Psoas muscle (tissue), 8 donors: ENCODE data around the gene MAP3K2. TPM values are rescaled to one million over a fixed set of nuclear protein-coding genes. Genes with fewer than 3 reads are reported as not detected.

Source experiments
- ATAC-seq, 4 donors: fragments of 200-7000 bp; cut with Tn5 transposase; one replicate each; pipeline ENCODE4 v1.9.1; 2020; ENCODE audit warnings: moderate library complexity in 3 of 4, mild to moderate bottlenecking in 2 of 4
- DNase-seq, 2 donors: peaks; one replicate each; pipeline ENCODE4 v3.0.0-alpha.2; 2020
- H3K27ac ChIP-seq: fragments of 200-600 bp; one replicate; pipeline ENCODE4 v1.8.0; 2022
- H3K27me3 ChIP-seq, 3 donors: fragments of 200-600 bp in 1 of 3; one replicate each; pipeline versions ENCODE4 v1.6.1 to v1.8.0; 2013 to 2022; ENCODE audit warnings: low read length in 2 of 3, mild to moderate bottlenecking in 2 of 3, moderate library complexity in 1 of 3; ENCODE audit not compliant: insufficient read depth in 3 of 3
- H3K36me3 ChIP-seq, 2 donors: fragments of 200-600 bp in 1 of 2; one replicate each; pipeline versions ENCODE4 v1.6.1 to v1.8.0; 2013 to 2022; ENCODE audit warnings: low read depth in 1 of 2, mild to moderate bottlenecking in 1 of 2, moderate library complexity in 1 of 2; ENCODE audit not compliant: insufficient read depth in 1 of 2
- H3K4me1 ChIP-seq: fragments of 200-600 bp; one replicate; pipeline ENCODE4 v1.8.0; 2022
- H3K4me3 ChIP-seq: fragments of 200-600 bp; one replicate; pipeline ENCODE4 v1.8.0; 2022; ENCODE audit warnings: mild to moderate bottlenecking
- H3K9me3 ChIP-seq: fragments of 200-600 bp; one replicate; pipeline ENCODE4 v1.8.0; 2022
- WGBS, 3 donors: extraction: QIAGEN DNeasy Blood & Tissue Kit; methylation state at CpG; one replicate each; pipeline versions ENCODE4 v1.1.6 to v1.1.7; 2013; 5-methylcytosine and 5-hydroxymethylcytosine counted together
- intact Hi-C, 2 donors: fragments of 100-400 bp; cut with DNase I; formaldehyde crosslinking; loops; one replicate each; pipeline versions ENCODE4 v1.11.0 to v1.14.2; 2022
- polyA plus RNA-seq, 3 donors: library from polyadenylated mRNA; stranded (reverse); fragments of 200-250 nt; gene quantifications; one replicate each; pipeline ENCODE4 v1.2.3, GENCODE V29; 2013
- total RNA-seq, 4 donors: library from RNA; stranded (reverse); fragmentation: NEBNext Ultra II Directional in 2 of 4; extraction: Animal tissue kit (Norgen Biotek cat#: 25700) in 2 of 4; gene quantifications; one replicate each; pipeline versions ENCODE4 v1.2.1 to v1.2.4, GENCODE V29; 2021 to 2023
- TF ChIP-seq, protein P1 (sequence below): fragments of 200-600 bp; IDR thresholded peaks from one replicate; pipeline ENCODE4 v1.8.0; 2022; ENCODE audit warnings: antibody characterized with exemption
- donor health status: healthy with polysubstance abuse.
- donor health status: DM: no; HTN: no; CAD: no; lungs with moderate emphysema.
- donor health status: Bipolar disorder and iron deficiency.
- donor health status: healthy.
- donor health status: DM: yes; HTN: yes; CAD: no.
- donor health status: DM: no; HTN: no; CAD: no.
- donor health status: DM: no; HTN: no; CAD: no.
- donor health status: DM: yes; HTN: yes; CAD: no.

The MAP3K2 gene
- total and polyA plus RNA-seq, 7 donors: 4.2 to 37.1 (median 25.9) TPM

DNA sequence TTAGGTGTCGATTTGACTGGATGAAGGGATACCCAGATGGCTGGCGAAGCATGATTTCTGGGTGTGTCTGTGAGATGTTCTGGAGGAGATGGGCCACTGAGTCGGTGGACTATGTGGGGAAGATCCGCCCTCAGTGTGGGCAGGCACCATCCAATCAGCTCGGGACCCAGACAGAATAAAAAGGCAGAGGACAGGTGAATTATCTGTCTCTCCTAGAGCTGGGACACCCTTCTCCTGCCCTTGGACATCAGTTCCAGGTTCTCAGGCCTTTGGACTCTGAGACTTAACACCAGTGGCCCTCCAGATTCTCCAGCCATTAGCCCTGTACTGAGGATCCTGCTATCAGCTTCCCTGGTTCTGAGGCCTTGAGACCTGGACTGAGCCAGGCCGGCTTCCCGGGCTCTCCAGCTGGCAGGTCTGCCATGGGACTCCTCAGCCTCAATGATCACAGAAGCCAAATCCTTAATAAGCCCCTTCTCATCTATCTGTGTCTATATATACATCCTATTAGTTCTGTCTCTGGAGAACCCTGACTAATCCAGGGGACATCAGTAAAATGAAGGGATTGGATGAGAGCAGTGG, 42.2 kb upstream of the MAP3K2 start:
- ATAC-seq (no peak), DNase-seq (no peak)
- H3K4me1 ChIP-seq: no peaks in the 10 kb centered on the region
- H3K4me3 ChIP-seq: no peak overlapping the region
- no peaks in the 10 kb centered on the region for H3K9me3 ChIP-seq
- no peaks in the 10 kb centered on the region for H3K36me3 ChIP-seq
- TF ChIP-seq, protein P1, sequence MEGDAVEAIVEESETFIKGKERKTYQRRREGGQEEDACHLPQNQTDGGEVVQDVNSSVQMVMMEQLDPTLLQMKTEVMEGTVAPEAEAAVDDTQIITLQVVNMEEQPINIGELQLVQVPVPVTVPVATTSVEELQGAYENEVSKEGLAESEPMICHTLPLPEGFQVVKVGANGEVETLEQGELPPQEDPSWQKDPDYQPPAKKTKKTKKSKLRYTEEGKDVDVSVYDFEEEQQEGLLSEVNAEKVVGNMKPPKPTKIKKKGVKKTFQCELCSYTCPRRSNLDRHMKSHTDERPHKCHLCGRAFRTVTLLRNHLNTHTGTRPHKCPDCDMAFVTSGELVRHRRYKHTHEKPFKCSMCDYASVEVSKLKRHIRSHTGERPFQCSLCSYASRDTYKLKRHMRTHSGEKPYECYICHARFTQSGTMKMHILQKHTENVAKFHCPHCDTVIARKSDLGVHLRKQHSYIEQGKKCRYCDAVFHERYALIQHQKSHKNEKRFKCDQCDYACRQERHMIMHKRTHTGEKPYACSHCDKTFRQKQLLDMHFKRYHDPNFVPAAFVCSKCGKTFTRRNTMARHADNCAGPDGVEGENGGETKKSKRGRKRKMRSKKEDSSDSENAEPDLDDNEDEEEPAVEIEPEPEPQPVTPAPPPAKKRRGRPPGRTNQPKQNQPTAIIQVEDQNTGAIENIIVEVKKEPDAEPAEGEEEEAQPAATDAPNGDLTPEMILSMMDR: no peak
- intact Hi-C loops: no loop called here
- peaks cover 0 to 2% (median 1%) of the 10 kb centered on the region in 3 donors for H3K27me3 ChIP-seq
- H3K27ac ChIP-seq: no peak overlapping the region
- 82 to 91% (median 87%) methylated on average over 7 of the region's 7 CpGs for WGBS, 3 donors

- 78 to 82% (median 79%) methylated on average over 4 of the region's 4 CpGs for WGBS, 3 donors
These were observed 41.5 kb upstream of the MAP3K2 start for GRCh38 chr2:127429291-127429690.

DNA sequence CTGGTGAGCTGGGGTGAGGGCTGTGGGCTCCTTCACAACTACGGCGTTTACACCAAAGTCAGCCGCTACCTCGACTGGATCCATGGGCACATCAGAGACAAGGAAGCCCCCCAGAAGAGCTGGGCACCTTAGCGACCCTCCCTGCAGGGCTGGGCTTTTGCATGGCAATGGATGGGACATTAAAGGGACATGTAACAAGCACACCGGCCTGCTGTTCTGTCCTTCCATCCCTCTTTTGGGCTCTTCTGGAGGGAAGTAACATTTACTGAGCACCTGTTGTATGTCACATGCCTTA, 41.0 kb upstream of the MAP3K2 start:
- ATAC-seq (no peak), DNase-seq (no peak)
- H3K4me3 ChIP-seq: no peak overlapping the region
- H3K4me1 ChIP-seq: no peaks in the 10 kb centered on the region
- 87 to 93% (median 88%) methylated on average over 6 of the region's 6 CpGs for WGBS, 3 donors
- no peak overlapping the region for H3K27ac ChIP-seq
- TF ChIP-seq, protein P1: no peak
- H3K27me3 ChIP-seq: peaks cover 0 to 11% (median 4%) of the 10 kb centered on the region in 3 donors
- H3K36me3 ChIP-seq: no peaks in the 10 kb centered on the region
- no peaks in the 10 kb centered on the region for H3K9me3 ChIP-seq
- intact Hi-C loops: no loop called here

More at GRCh38 chr2:127429291-127429690, 41.5 kb upstream of the MAP3K2 start:
- TF ChIP-seq, protein P1: no peak
- Histone ChIP-seq H3K36me3 (no peaks in the 10 kb centered on the region), H3K9me3 (no peaks in the 10 kb centered on the region), H3K27ac (no peak overlapping the region), H3K4me1 (no peaks in the 10 kb centered on the region), H3K4me3 (no peak overlapping the region), H3K27me3 (peaks cover 0 to 6% (median 4%) of the 10 kb centered on the region in 3 donors)
- intact Hi-C loops: no loop called here
- ATAC-seq (no peak), DNase-seq (no peak)

- Histone ChIP-seq H3K27ac (no peak overlapping the region), H3K36me3 (no peaks in the 10 kb centered on the region), H3K4me3 (no peak overlapping the region), H3K27me3 (peaks cover 0 to 16% (median 8%) of the 10 kb centered on the region in 3 donors), H3K4me1 (peaks cover 2% of the 10 kb centered on the region), H3K9me3 (no peaks in the 10 kb centered on the region)
- no peak for DNase-seq
- TF ChIP-seq, protein P1: no peak
- no peak for ATAC-seq
- WGBS, 3 donors: 91 to 93% (median 93%) methylated on average over 36 of the region's 36 CpGs
- intact Hi-C loops: no loop called here
These were observed 40.5 kb upstream of the MAP3K2 start for GRCh38 chr2:127428057-127428814.
